SK-MEL-5 (cell line): ENCODE results near the gene GRIA4. TPM values are rescaled to one million over a fixed set of nuclear protein-coding genes. Genes with fewer than 3 reads are reported as not detected.

Source experiments
- DNase-seq: peaks from one replicate; pipeline ENCODE4 v3.0.0-alpha.2; 2016; ENCODE audit warnings: low read depth, low spot score
- in situ Hi-C: cut with HindIII; loops from 2 replicates; pipeline ENCODE4 v1.10.0; 2016; ENCODE audit warnings: low sequenced_read_pairs, high pct_unique_total_duplicates, low pct_unique_long_range_greater_than_20kb
- polyA plus RNA-seq, 2 experiments: library from polyadenylated mRNA; depleted of rRNA; stranded (reverse); fragments of >200 nt; gene quantifications; 2 replicates each; pipeline ENCODE4 v1.2.3, GENCODE V29; 2015
- total RNA-seq: library from RNA; depleted of rRNA; stranded (reverse); fragments of >200 nt; shearing (Covaris generic); gene quantifications from 2 replicates; pipeline ENCODE4 v1.2.3, GENCODE V29; 2014; rRNA removed

Gene GRIA4
- 0.48 TPM in 1 of 2 replicates, not detected in the other for total RNA-seq
- polyA plus RNA-seq (2015; cell fraction: cytosol; rRNA removed) = 0.08 TPM in 2 replicates
- polyA plus RNA-seq (2015; cell fraction: nucleus; rRNA removed) = 0.14 TPM in 1 of 2 replicates, not detected in the other

DNA sequence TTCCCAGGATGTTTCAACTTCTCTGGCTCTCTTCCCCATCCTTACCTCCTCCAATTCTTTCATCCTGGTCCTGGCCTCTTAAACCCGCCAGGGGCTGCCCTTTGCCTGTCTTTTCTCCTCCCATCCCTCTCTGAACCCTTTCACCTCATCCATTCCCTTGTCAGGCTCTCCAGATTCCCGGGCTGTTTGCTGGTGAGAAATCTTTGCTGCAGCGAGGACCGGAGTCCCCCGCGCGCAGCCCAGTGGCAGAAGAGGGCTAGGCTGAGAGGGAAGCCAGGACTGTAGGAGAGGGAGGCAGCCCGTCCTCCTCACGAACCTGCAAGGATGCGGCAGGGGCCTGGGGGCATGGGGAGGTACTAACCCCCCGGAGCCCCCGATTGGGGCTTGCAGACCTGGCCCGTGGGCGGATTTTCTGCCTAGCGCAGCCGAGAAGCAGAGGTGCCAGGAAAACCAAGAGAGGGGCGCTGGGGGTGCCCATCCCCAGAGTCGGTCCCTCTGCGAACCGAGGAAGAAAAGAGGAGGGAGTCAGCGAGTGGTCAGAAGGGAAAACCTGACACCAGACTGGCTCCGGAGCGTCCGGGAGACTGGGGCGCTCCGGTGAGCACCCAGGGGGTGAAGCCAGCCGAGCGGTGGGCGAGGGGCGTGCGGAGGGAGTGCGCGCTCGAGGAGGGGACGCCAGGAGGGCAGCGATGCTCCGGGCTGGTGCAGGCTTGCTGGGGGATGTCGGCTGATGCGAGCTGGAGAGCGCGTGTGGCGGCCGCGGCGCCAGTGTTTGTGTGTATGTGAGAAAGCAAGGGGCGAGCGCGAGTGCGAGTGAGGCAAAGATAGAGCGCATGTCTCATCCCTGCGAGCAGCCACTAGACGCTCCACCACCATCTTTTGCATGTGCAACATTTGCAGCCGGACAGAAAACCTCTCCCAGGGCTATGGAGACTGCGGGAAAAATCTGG, at the start of gene GRIA4:
Gene GRIA4, plus strand, starts transcription at position 242 of the 950 bp plus-strand sequence. CDS start 925 bp downstream, outside the sequence.
- in situ Hi-C loops = no loop called here
- peak; percentile 33 for DNase-seq

DNA sequence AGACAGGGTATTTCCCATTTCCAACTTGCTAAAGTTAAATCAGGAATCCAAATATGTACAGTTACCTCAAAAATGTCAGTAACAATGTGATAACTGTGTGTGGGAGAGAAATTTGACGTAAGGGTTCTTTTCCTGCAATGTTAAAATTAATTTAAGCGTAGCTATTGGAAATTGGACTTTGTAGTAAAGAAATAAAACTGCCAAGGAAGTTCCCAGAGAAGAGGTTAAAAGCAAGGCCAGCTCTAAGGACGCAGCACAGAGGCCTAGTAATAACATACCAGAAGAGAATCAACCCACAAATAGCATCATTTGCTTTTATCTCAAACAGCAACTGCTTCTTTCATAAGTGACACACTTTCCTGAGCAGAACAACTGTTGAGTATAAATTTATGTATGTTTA, 36.8 kb upstream of the GRIA4 start:
- no peak for DNase-seq
- in situ Hi-C loops = no loop called here

DNA sequence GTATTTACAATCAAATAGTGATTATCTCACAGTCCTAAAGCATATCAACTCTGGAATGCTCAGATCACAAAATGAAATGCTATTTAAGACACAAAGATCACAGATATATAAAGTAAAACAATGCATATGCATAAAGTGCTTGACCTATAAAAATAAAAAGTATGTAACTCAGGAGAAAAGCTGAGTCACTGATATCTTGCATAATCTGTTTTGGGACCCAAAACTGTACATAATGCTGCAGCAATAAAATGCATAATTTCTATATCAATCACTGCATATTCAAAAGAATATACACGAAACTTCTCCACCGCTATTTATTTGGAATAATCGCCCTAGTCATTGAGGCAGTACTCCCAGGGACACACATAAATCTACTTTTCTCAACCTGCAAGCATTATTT, 34.9 kb upstream of the GRIA4 start:
- DNase-seq = no peak
- in situ Hi-C loops = no loop called here

DNA sequence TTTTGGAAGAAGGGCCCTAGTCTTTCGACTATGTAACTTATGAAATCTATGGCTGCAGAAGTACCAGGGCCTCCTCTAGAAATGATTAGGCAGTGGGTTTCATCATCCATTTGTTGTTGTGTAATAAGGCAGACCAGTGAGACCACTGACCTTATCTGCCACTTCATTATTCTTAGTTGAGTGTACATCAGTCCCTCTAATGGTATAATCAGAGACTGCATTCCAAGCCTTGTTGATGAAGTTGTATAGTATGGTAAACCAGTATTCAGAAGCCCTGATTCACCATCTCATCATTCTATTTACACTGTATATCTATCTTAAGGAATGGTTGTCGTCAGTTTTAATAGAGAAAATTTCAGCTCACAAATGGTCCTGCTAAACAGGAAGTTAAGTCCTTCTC, 32.2 kb upstream of the GRIA4 start:
- peak; percentile 47 for DNase-seq
- in situ Hi-C loops = no loop called here

DNA sequence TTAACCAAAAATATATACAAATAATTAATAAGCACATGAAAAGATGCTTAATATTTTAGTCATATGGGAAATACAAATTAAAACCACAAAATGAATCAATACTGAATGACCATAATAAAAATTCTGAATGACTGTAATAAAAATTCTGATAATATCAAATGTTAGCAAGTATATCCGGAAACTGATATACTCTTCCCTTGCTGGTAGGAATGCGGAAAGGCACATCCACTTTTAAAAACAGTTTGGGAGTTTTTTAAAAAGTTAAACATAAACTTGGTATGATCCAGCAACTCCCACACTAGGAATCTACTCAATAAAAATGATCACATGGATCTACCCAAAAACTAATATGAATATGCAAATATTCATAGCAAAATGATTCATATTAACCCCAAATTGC, 30.8 kb upstream of the GRIA4 start:
- in situ Hi-C loops = no loop called here
- DNase-seq = no peak

DNA sequence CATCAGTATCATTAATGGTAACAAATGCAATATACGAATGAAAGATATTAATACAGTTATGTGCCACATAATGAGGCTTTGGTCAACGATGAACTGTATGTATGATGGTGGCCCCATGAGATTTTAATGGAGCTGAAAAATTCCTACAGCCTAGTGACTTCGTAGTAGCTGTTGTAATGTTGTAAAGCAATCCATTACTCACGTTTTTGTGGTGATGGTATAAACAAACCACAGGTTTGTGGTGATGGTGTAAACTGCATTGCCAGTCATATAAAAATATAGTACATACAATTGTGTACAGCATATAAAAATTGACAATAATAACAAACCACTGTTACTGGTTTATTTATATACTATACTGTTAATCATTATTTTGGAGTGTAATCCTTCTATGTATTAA, 27.4 kb upstream of the GRIA4 start:
- in situ Hi-C loops = no loop called here
- DNase-seq = no peak

DNA sequence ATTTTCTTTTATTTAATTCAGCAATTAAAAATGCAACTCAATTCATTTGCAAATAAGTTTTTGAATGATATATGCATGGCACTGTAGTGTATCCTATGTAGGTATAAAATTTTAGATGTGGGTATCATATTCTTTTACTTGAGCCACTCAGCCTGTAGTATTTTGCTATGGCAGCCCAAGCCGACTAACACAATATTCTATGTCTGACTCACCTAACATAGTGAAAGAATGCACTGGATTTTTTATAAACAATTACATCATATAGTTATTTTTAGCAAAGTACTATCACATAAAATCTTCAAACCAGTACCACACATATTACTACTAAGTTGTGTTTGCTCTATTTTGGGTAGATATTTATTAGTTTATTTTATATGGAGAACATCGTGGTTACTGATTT, 21.9 kb upstream of the GRIA4 start:
- in situ Hi-C loops = no loop called here
- no peak for DNase-seq

DNA sequence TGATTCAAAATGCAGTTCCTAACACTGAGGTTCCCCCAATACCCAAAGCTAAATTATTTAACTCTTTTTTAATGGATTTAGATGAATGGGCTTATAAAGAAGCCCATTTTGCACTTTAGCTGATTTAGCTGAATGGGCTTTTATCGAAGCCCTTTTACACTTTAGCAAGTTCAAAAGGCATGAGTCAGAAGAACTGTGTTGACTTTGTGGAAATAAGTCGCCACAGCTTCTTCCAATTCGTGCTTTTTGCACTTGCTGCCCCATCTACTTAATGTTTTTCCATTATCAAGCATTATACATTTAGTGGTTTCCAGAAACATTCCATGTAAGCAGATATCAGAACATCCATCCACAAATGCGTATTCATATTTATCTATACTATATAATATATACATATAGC, 20.5 kb upstream of the GRIA4 start:
- DNase-seq = no peak
- in situ Hi-C loops = no loop called here

DNA sequence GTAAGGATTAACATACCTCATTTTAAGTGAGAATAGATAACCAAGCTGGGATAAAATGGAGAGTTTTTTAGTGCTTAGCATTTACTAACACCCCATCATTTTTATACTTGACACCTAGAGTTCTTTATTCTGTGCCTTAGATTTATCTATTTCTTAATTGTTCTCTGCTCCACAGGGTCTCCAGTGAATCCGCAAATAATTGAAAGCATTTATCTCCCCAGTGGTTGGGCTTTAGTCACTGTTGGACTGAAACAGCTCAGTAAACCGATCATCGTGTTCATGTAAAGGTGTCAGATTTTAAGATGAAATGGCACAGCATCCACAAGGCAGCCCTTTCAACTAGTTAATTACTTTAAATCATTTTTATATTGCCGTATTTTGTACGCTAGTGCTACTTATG, 17.8 kb upstream of the GRIA4 start:
- in situ Hi-C loops = no loop called here

DNA sequence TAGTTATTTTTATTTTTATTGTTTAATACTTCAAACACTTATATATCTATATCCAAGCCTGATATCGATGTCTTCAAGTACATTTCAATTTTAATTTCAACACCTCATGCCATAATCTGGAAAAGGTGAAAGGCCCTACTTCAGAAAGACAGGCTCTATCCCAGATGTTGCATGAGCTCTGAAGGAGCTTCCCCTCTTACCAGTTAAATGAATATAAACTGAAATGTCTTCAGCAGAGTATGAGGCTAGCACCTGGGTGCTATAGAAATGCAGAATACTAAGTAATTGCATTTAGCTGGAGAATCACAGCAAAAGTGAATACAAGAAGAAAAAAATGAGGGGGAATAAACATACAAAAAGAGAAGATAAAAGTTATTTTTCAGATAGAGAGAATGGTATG, 11.5 kb upstream of the GRIA4 start:
- DNase-seq = no peak
- in situ Hi-C loops = no loop called here

More for the DNA sequence above, 17.8 kb upstream of the GRIA4 start:
- DNase-seq = no peak

DNA sequence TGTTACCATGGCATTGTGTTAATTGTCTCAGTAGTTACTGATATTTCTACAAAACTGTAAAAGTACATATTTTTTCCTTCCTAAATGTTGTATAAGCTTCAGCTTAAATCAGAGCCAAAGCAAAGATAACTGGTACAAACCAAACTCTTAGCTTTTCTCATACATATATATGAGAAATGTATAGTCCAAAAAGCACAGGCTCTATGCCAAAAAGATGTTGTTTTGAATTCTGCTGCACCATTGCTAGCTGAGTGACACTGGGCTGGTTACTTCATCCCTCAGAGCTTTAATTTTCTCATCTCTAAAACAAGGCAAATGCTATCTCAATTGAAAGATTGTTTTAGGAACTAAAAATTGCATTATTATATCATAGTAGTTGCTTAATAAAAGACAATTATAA, 6.7 kb upstream of the GRIA4 start:
- no peak for DNase-seq
- in situ Hi-C loops = no loop called here

DNA sequence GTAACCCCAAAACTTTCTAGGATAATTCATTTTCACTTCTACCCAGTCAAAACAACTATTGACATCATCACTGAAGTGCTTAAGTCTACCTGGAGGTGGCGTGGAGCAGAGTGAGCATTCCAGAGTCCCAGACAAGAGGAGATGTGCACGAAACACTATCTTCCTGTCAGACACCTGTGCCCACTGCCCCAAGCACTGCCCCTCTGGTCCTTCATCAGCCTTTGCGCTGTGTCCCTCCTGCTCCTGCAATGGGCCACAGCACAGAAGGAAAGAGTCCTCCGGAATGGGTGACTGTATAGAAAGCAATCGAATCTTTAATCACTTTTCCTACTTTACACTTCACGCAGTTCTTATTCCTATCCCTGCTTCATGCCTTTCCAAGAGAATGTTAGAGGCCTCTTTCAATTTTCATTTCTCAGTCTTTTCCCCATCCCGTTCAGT, 512 bp upstream of the GRIA4 start:
- in situ Hi-C loops = no loop called here
- peak; percentile 32 for DNase-seq

DNA sequence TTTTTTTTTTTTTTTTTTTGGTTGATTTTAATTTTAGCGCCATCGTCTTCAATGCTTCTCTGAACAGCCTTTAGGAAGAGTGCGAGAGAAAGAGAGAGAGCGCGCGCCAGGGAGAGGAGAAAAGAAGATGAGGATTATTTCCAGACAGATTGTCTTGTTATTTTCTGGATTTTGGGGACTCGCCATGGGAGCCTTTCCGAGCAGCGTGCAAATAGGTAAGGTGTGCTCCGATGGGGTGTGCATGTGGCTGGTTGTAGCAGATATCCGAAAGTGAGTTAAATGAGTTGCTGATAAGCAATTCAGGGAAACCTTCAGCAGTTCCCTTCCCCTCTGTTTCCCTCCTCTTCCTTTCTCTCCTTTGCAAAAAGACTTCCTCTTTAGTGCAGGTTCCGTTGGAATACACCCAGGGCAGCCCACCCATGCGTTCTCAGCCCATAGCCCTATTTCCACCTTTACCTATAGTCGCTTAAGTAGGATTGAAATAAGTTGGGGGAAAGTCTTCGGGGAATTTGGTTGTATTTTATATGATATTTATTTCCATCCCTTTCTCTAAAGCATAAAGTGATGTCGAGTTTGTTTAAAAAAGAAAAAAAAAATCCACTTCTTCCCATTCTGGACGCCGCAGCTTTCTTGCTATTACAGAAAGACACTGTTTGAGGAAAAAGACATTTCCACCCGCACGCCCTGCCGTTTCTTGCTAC, 1.1 kb downstream of the GRIA4 start:
- DNase-seq = no peak

DNA sequence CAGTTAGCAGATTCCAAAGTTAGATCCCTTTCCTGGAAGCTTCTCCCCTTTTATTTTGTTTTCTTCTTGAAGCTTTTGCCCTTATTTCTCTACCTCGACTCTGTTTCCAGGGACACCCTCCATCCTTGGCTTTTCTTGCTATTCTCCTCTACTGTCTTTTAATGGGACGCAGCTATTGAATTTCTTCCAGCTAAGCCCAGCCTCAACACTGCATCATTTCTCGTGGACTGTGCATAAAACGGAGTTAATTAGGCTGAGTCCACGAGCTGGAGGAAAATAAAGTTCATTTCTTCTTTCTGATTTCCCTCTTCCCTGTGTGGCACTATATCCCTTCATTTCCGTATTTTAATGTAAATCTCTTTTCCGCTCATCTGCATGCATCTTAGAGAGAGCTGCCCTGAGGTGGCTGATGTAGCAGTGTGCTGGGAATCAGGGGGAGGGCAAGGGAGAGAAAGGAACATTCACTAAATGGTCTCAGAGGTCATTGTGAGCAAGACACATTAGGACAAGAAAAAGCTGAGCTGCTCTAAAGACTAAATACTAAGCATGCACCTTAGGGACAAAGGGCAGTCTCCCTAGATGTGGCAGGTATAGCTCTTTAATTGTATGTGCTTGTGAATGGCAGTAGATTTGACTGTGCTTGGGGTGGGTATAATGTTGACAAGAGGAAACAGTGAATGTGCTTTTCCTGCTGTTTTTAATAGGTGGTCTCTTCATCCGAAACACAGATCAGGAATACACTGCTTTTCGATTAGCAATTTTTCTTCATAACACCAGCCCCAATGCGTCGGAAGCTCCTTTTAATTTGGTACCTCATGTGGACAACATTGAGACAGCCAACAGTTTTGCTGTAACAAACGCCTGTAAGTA, 1.9 kb downstream of the GRIA4 start:
- DNase-seq = no peak
- in situ Hi-C loops = no loop called here

More for the DNA sequence above, 1.1 kb downstream of the GRIA4 start:
- in situ Hi-C loops = no loop called here

DNA sequence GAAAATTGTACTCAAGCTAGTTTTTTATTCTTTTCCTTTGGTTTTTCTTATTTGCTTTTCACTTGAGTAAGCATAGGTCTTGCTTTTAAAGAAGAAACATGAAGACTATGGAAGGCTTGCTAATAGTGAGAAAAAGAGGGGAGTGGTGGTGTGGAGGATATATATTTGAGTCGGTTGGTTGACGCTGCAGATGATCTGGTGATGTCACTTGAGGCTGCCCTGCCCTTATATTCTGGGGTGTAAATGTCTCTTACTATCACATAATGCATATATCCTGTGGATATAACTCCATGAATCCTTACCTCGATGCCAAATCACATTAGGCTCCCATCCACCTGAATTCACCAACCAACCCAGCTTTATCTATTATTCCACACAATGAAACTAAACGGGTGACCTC, 2.9 kb downstream of the GRIA4 start:
- no peak for DNase-seq
- in situ Hi-C loops = no loop called here

DNA sequence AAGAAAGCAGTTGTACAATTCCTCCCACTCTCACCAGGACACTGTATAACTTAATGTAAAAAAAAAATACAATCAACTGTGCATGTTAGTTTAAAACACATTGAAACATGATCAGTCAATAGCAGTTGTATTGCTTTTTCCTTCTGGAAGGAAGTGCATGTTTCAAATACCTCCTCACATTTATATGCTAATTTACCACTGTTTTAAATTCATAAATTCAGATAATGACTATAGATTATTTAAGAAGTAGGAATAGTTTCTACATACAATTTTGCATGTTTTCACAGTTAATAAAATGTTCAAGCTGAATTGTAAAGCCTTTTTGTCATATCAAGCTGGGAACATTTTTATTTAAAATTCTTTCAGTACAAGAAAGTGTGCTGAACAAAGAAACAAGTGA, 3.3 kb downstream of the GRIA4 start:
- in situ Hi-C loops = no loop called here
- no peak for DNase-seq

DNA sequence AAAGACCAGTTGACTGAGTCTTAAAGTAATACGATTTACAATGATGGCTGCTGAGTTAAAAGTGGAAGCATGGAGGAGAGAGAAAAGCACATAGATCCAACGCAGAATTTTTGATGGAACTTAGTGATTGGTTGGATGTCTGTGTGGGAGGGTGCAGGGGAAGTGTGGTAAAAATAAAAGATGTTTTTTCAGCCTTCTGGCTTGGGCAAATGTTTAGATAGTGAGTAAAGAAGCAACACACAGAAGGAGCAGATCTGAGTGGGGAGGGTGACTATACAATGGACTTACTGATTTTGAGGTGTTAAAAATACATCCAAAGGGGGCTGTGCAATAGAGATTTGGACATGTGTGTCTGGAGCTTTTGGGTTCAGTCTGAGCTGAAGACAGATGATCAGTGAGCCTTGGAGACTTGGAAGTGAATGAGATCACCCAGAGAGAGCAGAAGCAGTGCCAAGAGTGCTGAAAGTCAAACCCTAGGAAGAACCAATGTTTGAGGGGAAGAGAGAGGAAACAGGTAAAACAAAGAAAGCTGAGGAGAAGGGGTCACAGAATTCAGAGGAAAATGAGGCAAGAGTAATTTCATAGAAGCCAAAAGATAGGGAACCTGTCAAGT, 8.6 kb downstream of the GRIA4 start:
- no peak for DNase-seq
- in situ Hi-C loops = no loop called here
